Activated CD4-positive, alpha-beta T cell treated with anti-CD3 and anti-CD28 coated beads, Interleukin-2, amount 50 U/mL, for 4 hours (primary cell): ENCODE data around the gene DUT.

Experiments used
- DNase-seq, 2 experiments: peaks; one replicate each; pipeline ENCODE4 v3.0.0-alpha.2; 2020

The DUT gene

DNA sequence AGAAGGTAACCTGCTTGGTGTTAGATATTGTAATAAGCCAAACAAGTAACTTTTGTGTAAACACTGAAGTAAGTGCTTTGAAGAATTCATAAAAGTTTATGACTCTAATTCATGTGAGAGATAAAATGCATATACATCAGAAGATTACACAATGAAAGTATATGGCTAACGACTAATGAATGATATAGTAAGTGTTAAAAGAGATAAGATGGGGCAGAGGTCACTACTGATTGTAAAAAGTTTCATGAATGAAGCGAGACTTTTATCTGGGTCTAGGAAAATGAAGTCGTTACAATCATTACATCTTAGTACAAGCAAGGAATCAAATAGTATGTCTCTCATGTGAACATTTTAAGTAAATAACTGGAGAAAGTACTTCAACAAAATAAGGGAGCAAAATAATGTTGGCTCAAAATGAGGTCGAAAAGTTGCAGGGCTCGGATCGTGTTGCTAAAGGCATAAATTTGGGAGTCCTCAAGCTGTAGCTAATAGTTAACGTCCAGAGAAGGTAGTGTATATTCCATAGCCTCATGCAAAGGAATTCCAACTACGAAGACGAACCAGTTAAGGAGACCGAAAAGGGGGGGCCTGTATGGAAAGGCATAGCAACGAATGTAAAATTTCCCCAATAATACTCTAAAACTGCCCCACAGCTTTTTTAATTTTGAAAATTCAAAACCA, 984 bp upstream of the DUT start:
- DNase-seq = no peak

DNA sequence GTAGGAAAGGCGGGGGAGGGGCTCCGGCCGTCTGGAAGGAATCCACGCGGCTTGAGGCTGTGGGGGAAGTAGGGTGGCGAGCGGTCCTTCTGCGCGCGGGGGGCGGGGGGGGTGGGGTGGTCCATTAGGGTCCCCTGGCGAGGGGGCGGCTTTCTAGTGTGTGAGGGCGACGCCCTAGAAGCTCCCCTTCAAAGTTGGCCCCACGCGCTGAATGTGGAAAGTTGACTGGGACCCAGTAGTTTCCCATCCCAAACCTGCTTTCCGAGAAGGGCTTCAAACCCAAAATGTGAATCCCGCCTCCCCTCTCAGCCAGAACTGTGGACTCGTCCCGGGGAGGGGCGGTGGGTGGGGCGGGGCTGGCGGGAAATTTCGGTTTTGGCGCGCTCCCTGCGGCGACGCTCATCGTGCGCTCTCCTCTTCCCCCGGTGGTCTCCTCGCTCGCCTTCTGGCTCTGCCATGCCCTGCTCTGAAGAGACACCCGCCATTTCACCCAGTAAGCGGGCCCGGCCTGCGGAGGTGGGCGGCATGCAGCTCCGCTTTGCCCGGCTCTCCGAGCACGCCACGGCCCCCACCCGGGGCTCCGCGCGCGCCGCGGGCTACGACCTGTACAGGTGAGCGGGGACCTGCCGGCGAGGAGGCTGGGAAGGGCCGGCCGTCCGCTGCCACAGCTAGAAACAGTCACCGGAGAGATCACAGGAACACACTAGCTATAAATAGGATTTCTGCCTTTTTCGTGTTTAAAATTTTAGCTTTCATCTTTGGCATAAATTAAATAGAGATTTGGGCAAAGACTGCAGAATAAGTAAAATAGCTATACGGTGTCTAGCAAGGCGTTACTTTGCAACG, 790 bp downstream of the DUT start:
- DNase-seq = peak; percentile 64 to 66

DNA sequence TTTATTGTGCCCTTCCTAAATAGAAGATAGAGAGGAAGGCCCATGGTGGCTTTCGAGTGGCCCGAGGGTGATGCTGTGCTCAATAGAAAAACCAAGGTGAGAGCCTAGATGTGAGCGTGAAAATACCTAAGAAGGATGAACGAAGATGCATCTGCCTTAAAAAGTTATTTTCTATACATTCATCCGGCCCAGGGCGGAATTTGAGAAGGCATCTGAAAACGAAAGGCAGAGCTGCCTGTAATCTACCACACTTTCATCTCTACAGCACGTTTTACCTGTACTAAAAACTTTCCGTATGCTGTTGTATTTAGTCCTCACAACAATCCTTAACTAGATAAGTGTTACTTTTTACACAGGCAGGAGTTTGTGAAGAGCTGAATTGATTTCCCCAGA, 1.4 kb downstream of the DUT start:
- no peak for DNase-seq

DNA sequence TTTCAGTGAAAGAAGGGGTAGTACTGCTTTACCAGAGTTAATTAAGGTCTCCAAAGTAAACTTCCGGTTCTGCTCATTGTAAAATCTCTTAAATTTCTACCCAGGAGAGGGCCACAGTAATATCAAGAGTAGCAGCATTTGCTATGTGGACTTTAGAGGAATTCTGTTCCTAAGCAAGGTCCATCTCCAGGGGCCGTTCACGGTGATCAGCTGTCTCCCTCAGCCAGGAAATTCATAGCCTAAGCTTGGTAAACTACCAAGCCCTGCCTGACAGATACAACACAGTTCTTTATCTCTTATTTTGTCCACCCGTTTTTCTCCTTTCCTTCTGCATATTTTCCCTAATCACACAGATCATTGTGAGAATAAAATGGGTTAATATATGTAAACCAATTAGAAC, 2.3 kb downstream of the DUT start:
- DNase-seq = no peak

DNA sequence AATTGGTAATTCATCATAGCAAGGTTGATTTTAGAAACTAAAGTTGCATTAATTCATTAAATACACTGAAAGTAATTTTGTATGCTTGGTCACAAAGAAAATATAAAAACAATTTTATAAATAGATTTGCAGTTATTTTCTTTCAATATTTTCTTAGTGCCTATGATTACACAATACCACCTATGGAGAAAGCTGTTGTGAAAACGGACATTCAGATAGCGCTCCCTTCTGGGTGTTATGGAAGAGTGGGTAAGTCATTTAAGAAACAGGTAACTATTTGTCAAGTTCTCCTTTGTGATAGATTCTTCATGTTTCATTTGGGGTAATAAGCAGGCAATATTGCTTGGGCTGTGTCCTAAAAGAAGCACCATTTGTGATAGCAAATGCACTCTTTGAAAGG, 3.0 kb downstream of the DUT start:
- DNase-seq = no peak

DNA sequence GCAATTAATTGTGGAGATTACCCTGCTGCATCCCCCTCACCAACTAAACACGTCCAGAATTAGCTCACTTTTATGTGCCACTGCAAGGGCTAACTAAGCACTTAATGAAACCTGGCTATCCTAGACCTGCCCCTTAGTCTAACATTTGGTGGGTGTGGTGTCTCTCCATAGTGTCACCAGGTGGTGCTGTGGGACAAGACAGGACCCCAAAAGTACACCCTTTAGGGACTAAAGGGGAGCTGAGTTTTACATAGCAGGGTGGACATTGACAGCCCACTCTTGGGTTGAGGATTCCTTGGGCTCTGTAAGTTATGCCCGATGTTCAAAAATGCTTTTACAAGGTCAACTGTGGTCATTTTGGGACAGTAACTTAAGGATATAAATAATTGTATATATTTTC, 5.7 kb downstream of the DUT start:
- no peak for DNase-seq

DNA sequence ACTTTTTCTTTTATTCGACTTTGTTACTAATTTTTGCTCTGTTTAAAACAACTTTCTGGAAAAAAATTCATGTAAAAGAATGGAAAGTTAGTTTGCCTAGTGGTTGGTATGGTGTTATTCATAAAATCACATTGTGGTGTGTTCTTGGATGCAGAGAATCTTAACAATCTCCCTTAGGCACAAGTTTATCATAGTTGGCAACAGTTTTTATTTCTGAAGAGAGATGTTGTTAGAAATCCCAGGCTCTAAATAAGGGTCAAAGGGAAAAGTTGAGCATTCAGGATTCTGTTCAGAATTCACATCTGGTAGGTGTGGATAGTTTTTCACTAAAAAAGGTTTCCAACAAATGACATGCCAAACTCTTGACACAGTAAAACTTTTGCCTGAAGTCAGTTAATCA, 6.4 kb downstream of the DUT start:
- no peak for DNase-seq

DNA sequence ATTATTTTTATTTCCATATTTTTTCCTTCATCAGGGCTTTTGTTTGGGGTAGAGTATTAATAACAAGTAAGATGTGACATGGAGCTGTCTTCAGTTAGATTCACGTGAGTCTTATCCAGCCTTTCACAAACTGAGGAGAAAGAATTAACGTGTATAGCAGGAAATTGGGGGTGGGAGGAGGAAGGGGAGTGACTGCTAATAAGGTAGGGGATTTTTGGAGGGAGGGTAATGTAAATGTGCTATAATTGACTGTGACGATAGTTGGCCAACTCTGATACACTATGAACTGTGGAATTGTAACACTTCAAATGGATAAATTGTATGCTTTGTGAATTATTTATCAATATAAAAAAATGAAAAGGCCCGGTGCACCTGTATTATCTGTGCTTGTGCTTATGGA, 8.9 kb downstream of the DUT start:
- no peak for DNase-seq

DNA sequence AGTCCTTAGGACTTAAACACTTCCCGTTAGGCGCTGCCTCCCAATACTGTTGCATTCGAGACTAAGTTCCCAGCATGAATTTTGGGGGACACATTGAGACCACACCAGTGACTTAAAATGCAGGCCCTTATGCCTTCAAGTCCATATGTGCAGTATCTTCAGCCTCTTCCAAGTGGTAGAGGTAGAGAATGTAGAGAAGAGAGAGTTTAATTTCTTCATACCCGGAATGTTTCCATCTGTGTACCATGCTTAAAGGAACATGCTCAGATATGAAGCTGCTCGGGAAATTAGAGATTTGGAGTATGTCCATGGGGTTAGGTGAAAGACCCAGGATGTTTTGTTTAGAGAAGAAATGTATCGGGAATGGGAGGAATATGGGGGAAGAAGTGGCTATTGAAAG, 12.6 kb downstream of the DUT start:
- no peak for DNase-seq

DNA sequence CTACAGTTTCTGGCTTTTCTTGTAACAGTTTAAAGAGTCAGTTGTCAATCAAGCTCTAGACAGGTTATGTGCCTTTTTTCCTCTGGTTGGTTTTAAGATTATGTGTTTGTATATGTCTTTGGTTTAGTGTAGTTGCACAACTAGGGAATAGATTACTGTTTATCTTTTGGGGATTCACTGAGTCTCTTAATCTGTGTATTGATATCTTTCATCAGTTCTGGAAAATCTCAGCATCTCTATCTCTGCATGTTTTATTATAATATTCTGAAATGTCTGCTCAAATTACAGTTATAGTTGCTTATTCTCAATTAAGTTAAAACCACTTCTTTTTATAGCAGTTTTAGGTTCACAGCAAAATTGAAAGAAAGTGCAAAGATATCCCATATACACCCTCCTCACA, 14.3 kb downstream of the DUT start:
- DNase-seq = no peak

DNA sequence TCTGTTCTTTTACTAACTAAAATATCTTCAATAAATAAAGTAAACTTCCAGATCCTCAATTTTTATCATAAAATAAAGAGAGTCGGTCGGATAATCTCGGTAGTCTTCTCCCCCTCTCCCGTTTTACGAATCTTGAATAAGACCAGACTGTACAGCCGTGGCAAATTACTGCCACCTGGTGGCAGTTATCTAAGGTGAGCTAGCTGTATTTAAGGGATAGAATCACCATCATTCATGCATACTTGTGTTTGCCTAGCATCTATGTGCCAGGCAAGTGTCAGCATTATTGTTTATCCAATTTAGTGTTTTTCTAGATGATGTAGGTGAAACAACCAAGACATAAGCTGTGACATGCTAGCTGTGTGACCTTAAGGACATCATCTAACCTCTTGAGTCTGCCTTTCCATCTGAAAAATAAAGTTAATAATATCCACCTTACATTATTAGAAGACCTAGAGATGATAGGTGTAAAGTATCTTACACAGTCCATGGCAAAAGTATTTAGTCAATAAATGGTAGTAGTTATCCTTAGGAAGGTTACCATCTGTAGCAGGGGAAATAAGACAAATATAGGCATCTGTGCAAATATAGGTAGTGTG, 21.3 kb downstream of the DUT start:
- peak; percentile 26 to 37 for DNase-seq

DNA sequence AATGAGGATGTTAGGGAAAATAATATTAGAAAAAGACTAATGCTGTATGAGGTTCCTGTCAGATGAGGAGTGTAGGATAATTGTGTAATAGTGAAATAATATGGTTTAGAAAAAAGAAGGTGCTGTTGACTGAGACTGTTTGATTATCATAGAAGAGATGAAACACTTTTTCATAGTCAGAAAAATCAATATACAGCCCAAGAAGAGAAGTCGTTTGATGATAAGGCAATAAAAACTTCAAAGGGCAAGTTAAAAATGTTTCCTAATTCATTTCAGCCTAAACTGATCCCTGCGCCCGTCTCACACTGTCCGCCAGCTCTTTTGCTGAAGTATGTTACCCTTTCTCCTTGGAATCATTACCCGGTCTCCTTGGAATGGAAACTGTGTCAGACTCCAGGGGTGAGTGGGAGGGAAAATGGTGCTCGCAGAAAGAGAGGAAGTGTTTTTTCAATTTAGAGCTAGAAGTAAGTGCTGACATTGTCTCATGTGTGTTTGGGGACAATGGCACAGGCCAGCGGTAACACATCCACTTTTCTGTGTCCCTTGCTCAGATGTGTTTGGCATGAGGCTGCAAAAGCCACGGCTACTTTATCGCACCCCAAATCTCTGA, 23.6 kb downstream of the DUT start:
- no peak for DNase-seq

DNA sequence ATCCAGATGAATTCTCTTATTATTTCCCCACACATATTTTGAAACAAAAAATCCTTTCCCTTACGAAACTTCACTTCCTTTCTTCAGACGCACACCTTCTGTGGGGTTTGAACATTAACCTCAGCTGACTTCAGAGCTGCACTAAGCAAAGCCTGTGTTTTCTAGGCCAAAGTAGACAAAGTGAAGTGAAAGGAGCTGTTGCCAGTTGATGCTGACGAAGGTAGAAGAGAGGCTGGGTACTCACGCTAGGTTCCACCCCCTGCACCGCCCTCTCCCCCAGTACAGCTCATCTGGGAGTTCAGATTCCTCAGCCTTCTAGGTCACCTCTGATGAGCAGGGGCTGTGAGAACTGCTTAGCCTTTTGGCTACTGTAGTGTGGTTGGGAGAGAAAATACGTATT, 24.1 kb downstream of the DUT start:
- no peak for DNase-seq

DNA sequence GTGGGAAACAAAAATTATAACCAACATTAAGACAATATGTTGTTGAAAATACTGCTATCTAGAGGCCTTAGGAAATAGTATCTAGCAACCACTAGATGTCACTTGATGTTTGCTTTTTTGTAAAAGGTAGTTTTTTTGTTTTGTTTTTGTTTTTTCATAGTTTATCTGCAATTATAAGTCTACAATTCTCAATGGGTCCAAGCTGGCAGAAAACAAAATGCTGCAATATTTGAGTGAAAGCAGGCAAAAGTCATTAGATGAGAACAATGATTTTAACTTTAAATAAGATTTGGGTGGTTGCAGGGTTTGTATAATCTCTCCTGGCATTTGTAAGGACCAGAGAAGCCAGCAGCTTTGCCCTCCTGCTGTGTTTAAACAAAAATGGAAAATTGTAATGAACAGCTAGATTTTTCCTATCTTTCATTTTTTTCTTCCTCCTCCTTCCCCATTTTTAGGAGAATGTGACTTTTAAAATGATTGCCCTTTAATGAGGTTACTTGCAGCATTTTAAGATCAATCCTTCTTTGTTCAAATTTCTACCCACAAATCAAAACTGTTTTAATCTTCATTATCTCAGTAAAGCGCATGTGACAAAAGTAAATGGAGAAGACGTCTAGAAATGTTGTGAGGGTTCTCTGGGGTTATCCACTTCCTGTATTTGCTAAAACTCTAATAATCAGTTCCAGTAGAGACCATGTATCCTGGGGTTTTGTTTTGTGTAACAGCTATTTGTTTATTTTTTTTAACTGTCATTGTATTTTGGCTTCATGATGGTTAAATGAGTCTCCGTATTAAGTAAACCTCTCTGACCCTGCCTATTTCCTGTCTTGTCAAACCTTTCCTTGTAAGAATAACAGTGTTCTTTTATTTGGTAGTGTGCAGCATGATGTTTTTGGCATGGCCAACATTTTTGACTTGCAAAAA, 27.3 kb downstream of the DUT start:
- DNase-seq = no peak

DNA sequence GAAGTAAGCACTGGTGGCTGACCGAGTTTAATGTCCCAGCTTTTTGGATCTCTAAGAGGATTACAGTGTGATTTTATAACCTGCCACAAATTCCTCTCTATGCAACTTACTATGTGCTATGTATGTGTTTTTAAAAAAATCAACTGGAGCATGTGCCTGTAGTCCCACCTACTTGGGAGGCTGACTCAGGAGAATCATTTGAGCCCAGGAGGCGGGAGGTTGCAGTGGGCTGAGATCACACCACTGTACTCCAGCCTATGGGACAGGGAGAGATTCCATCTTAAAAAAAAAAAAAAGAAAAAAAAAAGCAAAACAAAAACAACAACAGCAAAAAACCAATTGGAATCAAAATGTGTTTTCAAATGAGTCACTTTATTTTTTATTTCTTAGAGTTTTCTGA, 29.6 kb downstream of the DUT start:
- no peak for DNase-seq

DNA sequence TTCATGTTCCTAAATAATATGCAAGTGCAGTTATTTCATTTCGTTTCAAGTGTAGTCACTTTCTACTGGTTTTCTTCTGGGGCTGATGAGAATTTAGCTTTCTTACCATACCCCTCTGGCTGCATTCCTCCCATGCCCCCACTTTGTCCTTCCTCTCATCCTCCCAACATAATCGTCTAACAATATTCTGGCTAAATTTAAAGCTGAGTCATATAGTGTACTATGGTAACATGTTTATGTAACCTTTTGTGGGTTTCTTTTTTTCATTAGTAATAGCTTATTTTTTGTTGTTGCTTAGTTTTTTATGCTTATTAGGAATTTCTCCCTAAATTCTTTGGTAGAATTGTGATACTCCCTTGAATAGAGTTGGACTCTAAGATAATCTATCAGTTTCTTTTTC, 30.5 kb downstream of the DUT start:
- no peak for DNase-seq

DNA sequence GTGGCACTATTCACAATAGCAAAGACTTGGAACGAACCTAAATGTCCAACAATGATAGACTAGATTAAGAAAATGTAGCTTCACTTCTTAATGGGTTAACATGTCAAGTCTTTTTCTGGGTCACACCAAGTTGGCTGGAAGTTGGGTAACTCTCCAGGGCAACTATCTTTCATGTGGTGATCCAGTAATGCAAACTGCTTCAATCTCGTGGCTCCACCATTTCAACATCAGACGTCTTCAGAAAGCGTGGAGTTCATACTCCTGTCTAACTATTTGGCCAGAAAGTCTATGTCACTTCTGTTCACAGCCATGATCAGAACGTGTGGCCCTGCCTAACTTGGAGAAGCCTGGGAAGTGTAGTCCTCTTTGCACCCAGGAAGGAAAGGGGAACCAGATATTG, 32.2 kb downstream of the DUT start:
- DNase-seq = no peak

DNA sequence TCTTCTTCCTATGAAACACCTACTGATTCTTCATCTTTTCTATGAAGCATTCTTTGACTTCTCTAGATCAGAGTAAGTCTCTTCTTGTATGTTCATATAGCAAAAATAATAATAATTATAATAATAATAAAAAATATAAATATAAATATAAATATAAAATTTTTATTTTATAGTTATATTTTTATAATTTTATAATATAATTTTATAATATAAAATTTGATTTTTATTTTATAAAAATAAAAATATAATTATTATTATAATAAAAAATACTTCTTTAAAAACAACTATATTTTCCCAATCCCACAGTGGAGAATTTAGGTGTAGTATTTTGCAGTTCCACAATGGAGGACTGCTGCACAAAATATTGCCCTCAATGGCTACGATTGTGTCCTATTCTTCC, 34.3 kb downstream of the DUT start:
- no peak for DNase-seq

DNA sequence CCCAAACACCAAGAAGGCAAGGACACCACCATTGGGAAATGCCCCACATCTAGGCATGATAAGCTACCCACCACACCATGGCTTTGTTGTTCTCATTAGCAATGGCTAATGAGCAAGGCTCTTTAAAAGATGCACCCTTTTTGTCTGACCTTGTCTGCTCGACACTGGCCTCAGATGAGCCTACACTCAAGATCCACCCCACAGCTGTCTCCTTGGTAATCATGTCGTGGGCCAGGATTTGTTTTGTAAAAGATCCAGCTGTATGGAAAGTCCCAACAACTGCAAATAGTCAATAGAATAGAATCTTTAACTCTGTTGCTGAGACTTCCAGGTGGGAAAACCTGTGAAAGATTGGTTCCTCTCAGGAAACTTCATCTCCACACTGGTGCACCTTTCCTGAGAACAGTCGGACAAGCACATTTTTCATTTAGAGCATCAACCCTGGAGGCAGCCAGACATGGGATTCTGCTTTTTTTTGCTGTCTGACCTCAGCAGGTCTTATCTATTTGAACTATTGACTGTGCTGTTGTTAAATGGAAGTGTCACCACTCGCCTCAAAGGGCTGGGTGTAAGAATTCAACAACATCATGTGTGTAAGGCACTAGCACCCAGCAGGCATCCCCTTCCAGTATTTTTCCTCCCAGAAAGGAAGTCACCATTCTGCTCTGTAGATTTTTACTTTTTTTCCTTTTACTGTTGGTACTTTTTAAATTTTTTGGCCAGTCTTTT, 35.5 kb downstream of the DUT start:
- no peak for DNase-seq

DNA sequence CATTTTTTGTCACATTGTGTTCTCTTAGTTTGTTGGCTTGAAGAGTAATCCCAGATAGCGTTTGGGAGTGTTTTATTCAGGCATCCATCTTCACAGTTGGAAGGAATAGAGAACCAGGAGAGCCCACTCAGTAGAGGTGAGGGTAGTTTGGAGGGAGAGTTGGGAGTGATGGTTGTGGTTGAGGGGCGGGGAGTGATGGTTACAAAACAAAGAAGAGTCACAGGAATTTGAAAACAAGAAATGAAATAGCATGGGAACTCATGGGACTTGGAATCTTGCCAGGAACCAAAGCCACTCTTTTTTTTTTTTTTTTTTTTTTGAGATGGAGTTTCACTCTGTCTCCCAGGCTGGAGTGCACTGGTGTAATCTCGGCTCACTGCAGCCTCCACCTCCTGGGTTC, 36.3 kb downstream of the DUT start:
- no peak for DNase-seq

DNA sequence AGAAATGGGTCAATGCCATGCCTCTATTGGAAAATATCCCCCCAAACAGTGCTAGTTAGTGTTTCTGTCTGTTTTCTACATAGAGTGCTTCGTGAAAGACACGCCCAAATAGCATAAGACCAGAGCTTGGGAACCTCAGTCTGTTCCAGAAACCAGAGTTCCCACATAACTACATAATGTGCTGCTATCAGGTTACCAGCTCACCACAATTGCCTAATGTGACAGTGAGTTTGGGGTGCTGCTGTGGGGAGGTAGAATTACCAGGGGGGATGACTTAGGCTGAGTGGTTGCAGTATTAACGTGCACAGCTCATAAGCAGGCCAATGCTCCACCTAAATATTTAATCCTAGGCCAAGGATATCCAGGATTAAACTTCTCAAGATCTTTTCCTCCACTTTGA, 39.2 kb downstream of the DUT start:
- no peak for DNase-seq

DNA sequence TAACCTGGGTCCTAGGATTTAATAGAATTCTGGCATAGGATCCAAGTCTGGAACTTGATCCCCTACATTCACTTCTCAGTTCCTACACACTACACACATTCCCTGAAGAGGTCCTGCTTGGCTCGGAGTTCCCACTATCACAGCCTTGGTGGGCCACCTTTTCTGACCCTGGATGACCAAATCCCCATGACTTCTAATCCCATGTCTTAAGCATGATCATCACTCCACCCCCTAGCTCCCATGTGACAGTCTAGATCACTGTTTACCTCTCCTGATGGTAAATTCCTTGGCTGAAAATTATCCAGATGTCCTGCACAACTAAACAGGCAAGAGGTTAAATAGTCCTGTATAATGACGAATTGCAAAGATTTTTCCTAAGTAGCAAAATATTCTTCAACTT, 40.3 kb downstream of the DUT start:
- no peak for DNase-seq
